IPS-NIHi11 (cell line): ENCODE data around the gene RTN4IP1.
"Not testable (repeated sequence)": the region's sequence is repeated elsewhere in the genome, so short reads cannot be mapped to it uniquely, and the experiment has no call there.

Experiments used
- DNase-seq: peaks from one replicate; pipeline ENCODE4 v3.0.0; 2012; ENCODE audit warnings: mixed read lengths, low spot score

Gene RTN4IP1

GRCh38 chr6:106627760-106628159, 1.5 kb downstream of the RTN4IP1 start:
- DNase-seq, result not testable (repeated sequence)

GRCh38 chr6:106626485-106626884, 2.8 kb downstream of the RTN4IP1 start:
- DNase-seq, result no peak

GRCh38 chr6:106623039-106623438, 6.3 kb downstream of the RTN4IP1 start:
- no peak for DNase-seq

DNA sequence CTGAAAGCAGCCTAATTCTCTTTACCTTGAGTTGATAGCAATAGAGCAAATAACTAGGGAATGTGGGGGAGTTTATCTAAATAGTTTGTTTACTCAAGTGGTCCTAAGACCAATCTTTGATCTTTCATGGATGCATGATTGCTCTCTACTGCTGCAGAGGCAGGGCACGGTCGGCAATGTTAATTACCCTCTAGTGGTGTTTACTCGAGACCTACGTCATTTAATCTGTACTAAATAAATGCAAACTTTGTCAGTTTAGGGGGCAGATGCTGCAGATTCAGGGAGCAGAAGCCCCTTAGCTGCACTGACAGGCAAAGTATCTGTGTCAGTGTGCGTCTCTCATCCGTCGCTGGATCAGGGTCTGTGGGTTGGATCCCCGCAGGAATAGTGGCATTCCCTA, 6.9 kb downstream of the RTN4IP1 start:
- DNase-seq, result no peak

- no peak for DNase-seq
Observed at GRCh38 chr6:106620931-106621672, 8.2 kb downstream of the RTN4IP1 start.

GRCh38 chr6:106619223-106619622, 10.1 kb downstream of the RTN4IP1 start:
- no peak for DNase-seq

DNA sequence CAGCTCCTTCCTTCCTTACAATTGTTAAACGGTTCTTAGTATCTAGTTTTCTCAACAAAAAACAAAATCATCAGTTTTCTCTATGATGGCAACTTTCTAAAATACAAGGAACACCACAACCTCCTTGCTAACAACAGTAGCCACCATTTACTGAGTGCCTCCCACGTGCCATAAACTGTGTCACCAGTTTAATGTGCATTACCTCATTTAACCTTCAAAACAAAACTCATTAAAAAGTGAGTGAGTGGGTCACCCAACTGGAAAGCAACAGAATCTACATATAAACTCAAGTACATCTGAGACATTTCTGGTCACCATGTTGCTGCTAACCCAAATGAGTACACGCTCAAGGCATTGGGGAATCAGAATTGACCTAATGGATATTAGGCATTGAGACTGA, 11.0 kb downstream of the RTN4IP1 start:
- no peak for DNase-seq

DNA sequence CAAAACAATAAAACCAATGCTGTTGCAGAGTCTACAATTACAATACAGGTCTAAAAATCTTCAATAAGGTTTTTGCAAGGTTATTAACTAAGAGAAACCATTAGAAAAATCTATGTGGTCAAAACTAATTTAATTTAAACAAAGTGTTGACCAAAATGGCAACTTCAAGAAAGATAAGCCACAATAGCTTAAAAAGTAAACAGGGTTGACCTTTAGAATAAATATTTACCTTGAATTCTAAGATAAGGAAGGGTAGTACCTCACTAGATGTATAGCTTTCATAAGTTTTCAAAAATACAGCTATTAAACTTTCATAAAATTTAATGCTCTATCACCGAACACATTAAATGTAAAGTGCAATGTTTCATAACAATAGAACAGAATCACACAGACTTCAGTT, 11.4 kb downstream of the RTN4IP1 start:
- DNase-seq, result no peak

- DNase-seq, result no peak
Observed at GRCh38 chr6:106617302-106617701, 12.0 kb downstream of the RTN4IP1 start.

DNA sequence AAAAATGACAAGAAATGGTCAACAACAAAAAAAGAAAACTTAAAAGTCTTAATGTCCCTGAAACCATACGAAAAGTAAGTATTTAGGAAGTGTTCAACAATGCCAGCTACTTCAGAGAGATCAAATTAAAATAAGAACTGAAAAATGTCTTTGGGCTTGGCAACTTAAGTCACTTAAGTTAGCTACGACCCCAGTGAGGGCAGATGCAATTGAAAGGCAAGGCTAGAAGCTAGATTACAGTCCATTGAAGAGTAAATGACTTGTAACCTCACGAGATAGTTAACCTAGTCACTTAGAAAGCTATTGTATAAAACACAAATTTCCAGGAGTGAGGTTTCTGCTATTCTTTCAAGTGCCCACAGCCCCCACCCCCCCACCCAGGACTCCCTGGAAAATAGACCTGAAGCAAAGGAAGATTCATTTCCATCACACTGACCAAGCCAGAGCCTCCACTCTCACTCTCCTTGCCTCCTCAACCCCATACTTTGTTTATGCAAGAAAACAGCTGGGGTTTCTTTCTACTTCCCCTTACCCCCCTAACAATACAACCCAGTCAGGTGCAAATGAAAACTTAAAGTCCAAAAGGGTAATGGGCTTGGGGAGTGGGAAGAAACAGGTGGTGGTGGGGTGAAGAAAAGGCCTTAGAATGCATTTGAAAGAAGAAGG, 14.6 kb downstream of the RTN4IP1 start:
- peak; percentile 62 for DNase-seq

- DNase-seq, result no peak
Observed at GRCh38 chr6:106614166-106614565, 15.1 kb downstream of the RTN4IP1 start.

DNA sequence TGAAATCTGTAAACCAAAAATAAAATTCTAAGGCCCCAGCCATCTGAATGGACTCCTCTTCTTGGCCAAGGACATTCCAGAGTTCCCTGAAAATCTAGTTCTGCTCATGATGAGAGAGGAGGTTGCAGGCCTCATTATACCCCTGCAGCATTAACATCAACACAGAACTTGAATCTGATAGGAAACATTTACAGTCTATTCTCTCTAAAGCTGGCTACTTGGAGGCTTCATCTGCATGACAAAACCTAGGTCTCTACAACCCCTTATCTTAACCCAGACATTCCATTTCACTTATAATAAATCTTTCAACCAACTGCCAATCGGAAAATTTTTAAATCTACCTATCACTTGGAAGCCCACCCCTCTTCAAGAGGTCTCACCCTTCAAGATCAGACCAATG, 15.7 kb downstream of the RTN4IP1 start:
- no peak for DNase-seq

GRCh38 chr6:106612671-106613416, 16.5 kb downstream of the RTN4IP1 start:
- DNase-seq, result no peak

DNA sequence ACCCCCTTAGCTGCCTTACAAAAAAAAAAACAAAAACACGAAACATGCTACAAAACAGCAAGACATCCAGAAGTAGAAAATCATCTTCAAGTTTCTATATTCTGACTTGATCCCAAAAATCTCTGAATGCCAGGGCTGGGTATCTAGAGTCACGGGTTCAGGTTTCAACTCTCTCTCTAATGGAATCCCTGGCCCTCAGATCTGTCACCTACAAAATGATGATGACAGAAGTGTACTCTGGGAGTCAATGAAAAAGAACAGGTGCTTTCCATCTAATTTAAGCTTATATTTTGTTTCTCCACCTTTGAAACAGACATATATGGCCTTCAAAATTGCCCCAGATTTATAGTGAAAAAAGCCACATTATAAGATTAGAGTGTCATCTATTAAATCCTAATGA, 18.3 kb downstream of the RTN4IP1 start:
- no peak for DNase-seq

DNA sequence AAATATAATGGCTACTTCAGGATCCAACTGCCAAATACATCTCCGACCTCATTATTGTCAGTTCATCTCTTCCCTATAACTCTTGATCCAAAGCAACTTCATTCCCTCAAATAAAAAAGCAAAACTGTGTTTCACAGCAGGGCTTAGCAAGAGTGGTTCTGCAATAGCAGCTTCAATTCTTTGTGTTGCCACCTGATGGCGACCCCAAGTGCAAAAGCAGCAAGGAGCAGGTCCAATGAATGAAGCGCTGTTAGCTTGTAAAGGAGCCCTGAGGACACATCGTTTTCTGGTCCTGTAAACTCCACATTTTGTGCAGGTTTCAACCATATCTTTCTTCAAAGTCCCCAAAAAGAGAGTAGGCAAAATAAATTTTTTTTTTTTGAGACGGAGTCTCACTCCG, 19.6 kb downstream of the RTN4IP1 start:
- DNase-seq, result peak; percentile 45

- peak; percentile 57 for DNase-seq
Observed at GRCh38 chr6:106608080-106608668, 21.1 kb downstream of the RTN4IP1 start.

- DNase-seq, result no peak
Observed at GRCh38 chr6:106600329-106600728, 29.0 kb downstream of the RTN4IP1 start.

DNA sequence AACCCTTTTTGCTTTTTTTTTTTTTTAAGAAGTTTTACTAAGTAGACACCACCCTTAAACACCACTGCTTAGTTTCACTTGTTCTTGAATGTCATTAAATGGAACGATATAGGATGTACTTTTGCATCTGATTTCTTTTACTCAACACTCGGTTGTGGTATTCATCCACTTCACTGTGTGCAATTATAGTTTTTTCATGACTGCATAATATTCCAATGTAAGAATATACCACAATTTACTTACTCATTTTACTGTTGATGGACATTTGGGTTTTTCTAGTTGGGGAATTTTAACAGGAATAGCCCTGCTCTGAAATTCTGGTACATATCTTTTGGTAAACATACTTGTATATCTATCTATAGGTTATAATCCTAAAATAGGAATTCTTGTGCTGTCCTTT, 29.9 kb downstream of the RTN4IP1 start:
- no peak for DNase-seq

DNA sequence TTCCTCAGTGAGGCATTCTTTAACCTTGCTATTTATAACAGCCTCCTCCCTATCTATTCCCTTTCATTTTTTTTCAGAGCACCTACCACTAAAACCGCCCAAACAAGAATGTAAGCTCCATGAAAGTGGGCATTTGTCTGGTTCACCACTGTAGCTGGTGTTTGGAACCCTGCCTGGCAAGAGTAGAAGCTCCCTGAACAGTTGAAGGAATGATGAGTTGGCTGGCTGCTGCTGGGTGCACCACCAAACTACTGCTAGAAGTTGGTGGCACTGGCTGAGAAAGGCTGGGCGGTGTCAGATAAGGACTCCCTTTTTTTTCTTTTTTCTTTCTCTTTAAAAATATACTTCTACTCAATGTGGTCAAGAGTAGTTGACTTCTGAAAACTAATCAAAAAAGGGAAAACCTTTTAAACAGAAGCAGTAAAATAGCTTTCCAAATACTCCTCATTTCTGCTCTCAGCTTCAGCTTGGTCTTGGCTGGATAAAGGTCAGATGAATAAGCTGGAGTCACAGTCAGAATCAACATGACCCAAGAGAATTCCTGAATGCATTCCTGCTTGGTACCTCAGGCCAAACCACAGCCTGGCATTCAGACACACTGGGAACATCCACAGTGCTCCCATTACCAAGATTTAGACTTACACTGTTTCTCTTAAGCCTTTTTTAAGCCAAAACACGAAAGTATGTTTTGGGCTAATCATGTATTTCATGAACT, 38.0 kb downstream of the RTN4IP1 start:
- no peak for DNase-seq

- DNase-seq, result not testable (repeated sequence)
Observed at GRCh38 chr6:106588937-106589336, 40.4 kb downstream of the RTN4IP1 start.

DNA sequence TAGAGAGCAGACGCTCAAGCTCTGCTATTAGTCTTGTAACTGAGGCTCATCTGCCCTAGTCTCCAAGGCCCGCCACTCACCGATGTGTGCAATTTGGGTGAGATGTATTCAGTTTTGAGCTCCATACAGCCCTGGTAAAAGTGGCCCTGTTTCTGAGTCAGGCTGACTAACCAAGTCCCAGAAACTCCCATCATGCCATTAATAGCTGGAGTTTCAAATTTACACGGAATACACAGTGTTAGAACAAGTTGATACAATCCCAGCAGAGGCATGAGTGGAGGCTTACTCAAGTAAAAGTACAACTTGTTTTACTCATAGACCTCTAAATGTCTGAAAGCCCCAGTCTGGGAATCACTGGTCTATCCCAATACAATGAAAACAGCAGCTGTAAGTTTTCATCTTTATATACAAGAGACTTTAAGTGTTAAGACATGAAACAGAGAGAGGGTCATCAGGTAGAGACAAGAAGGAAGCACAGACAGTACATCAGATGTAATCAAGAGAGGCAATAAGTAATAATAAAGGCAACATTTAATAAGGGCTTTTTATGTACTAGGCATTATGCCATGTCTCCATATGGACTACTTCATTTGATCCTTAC, 42.4 kb downstream of the RTN4IP1 start:
- no peak for DNase-seq

DNA sequence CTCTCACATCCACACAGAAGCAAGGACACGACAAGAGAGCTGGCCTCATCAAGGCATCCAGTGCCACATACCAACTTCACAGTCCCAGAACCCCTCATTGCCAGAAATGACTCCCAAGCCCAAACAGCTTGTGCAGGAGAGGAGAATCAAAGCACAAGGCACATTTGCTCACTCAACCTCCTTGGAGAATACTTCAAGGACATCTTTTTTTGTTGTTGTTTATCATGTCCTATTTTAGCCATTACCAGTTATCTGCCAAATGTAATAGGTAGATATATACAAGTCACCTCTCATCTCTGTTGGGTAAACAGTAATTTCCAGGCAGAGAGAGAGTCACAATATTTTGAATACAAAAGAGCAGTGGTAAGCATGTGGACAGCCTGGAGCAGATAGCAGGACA, 47.8 kb downstream of the RTN4IP1 start:
- DNase-seq, result no peak
